DMS114 treated with DMSO at 0.1 percent for 48 hours (cell line): ENCODE results near the gene CCDC110.
A peak's percentile ranks its signal among the peaks of the same experiment; 100 is the strongest.
"Not testable (repeated sequence)": the region's sequence is repeated elsewhere in the genome, so short reads cannot be mapped to it uniquely, and the experiment has no call there.

Source experiments
- DNase-seq: peaks from one replicate; lab custom pipeline; 2025; ENCODE audit not compliant: unreplicated experiment; lab: John Stamatoyannopoulos, UW

CCDC110 gene

DNA sequence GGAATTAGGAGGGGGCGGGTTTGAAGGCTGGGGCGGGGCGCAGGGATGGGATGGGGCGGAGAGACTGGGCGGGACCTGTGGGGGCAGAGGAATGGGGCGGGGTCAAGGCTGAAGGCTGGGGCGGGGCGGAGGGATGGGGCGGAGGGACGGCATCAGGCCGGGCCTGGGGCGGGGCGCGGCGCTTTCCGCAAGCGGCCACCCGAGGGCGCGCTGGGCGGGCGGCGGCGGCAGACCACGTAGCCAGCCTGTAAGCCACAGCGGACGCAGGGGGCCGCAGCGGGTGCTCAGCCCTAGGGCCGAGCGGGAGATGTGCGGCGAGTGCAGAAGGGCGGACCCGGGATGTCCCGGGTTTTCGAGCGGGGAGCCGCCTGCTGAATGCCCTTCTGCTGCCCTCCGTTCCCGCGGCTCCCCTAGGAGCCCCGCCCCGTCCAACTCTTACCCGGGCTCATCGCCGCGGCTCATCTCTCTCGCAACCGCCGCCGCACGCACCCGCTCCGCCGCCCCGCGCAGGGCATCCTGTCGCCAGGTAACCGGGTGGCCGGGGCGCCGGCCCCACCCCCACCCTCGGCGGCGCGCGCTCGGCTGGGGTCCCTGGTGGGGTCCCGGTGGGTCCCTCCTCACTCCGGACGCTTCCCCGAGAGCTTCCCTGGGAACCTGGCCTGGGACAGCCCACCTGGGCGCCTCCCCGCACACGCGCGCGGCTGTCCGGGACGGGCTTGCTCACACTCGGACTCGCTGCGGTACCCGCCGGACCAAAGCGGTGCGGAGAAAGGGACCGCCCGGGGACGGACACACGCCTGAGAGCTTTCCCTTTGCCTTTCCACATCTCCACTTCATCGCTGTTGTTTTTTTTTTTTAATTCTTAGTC lies at the start of gene CCDC110:
TSS of gene CCDC110 (minus strand) at position 499 of the 868 bp plus-strand sequence. CDS start at position 449, 50 bp downstream.
- peak; percentile 66 for DNase-seq

DNA sequence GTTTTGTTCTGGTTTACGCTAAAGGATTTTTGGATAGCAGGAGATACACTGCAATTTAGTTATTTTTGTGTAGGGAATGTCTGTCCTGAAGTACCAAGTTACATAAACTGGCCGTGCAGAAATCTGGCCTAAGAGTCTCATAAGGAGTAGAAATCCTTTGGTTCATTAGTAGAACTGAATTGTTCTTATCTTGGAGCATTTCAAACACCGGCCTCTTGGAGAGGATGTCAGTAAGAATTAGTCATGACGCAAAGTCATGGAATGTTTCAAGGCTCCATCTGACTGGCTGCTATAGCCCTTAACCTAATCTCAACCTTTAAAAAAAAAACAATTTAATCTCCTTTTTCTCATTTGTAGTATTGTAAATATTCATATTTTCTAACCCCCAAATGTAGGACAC lies 48.6 kb upstream of the CCDC110 start:
- no peak for DNase-seq

DNA sequence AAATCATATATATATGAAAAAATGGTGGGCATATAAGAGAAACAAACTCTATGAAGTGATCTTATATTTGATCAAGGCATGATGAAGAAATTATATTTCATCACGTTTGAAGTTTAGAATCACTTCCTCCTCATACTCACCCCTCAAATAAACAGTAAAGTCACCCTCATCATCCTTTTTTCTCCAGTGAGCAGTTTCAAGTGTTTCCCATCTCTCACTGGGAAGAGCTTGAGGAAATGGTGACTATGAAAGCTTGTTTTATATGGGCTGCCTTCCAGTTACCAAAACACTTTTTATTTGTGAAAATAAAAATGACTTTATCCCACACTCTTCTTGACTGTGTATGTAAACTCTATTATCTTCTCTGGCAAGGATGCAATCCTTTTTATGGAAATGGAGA lies 47.0 kb upstream of the CCDC110 start:
- no peak for DNase-seq

DNA sequence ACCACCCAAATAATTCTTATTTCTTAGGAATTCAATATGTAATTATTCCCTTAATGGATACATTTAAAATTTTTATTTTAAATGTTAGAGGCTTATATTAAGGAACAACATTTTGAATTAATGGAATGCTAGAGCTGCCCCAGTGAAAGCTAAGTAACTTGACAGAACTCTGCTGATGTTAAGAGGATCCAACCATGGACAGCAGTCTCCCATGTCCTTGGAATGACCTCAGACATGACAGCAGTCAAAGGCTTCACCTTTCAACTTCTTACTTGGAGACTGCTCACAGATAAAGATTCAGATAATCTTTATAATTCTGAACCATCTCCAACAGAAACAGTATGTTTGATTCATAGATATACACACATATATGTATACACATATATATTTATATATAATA lies 46.5 kb upstream of the CCDC110 start:
- DNase-seq = no peak

DNA sequence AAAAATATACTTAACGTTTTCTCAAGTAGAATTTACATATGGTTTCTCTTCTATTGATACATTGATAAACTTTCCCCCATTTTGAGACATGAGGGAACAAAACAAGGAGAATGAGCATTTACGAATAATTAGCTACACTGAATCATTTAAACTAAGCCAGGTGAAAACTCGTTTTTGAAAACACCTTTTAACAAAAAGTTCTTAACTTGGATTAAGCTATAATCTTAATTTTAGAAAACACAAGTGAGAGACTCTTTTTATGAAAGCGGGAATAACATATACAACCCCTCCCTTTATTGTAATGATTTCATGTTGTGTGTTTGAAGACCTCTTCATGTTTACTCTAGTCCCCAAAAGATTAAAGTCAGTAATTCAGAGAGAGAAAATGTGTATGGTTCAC lies 43.7 kb upstream of the CCDC110 start:
- no peak for DNase-seq

DNA sequence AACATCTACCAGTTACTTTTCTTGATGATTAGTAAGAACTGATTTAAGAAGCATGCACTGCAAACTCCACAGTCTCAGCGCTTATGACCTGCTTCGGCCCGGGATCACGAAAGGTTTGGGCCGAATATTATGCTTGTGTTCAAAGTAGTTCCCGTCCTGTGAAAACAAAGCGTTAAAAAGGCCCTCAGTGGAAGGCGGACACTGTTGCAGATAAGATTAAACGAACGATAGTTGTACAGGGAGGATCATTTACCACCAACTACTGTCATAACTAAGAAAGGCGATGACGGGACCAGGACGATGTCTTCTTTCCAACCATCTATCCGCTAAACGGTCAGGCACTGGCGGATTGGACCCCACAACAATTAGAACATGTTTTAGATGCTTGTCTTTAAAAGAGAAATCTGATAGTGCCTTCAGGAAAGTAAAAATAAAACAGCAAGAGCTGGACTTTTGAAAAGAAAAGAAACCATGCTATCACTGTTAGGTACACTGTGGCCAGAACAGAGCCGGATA lies 42.7 kb upstream of the CCDC110 start:
- no peak for DNase-seq

DNA sequence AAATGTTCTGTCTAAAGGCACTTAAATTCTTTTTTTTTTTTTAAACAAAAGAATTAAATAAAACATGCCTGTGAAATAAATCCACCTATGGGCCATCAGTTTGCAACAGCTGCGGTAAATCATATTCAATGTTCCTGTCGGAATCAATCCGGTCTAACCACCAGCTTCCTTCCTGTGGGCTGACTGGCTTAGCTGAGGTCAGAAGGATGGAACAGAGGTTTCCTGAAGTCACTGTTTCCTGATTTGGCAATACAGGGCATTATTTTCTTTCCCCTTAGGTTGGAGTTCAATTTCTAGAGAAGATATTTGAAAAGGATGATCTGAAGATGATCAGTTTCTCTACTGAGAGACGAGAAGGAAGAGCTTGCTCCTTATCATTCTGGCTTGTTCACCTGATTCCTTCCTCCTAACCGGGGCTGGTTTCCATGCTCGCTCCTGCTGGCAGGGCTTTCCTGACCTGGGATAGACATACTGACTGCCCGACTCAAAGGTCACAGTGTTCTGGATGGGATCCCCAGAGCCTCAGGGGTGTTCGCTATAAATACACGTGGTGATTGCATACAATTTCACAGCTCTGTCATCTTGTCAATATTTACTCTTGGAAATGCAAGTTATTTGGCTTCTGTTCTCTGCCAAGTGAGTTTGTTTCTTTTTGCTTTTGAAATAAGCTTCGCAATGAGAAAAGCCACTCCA lies 42.1 kb upstream of the CCDC110 start:
- no peak for DNase-seq

DNA sequence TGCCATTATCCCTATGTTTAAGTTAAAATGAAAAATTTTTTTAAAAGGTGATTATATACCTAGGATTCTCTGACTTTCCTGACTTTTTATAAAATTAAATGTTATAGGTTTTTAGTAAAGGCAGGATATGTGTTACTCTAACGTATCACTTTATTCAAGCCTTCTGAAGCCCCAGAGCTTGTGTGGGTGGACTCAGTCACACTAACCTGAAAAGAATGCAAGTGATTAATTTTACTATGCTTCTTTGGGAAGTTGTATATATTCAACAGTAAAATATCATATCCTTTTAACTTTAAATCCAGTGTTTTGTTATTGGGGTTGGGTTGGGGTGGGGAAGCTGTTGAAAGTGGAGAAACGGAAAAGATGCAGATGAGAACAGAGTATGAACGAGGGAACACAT lies 41.0 kb upstream of the CCDC110 start:
- DNase-seq = no peak

DNA sequence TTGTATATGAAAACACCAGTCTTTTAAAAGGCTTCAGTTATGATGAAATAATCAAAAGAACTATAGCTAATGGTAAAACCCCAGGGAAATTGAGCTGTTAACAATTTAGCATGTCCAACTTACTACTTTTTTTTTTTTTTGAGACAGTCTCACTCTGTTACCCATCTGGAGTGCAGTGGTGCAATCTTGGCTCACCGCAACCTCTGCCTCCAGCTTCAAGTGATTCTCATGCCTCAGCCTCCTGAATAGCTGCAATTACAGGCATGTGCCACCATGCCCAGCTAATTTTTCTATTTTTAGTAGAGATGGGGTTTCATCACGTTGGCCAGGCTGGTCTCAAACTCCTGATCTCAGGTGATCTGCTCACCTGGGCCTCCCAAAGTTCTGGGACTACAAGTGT lies 39.7 kb upstream of the CCDC110 start:
- not testable (repeated sequence) for DNase-seq

DNA sequence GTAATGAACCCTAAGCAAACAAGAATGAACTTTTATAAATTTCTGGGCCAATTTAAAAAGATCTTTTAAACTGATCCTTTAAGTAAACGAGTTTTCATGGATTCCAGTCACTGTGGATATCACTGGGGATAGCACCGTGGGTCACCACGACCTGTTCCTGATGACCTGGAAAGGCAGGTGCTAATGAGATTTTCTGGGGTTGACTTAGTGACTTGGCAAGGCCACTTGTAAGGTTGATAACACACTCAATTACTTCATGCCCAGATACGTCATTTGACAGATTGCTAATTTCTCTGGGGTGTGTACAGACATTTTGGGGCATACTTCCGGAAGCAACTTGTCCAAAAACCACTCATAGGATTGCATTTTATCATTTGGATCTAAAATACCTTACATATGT lies 39.3 kb upstream of the CCDC110 start:
- DNase-seq = no peak

DNA sequence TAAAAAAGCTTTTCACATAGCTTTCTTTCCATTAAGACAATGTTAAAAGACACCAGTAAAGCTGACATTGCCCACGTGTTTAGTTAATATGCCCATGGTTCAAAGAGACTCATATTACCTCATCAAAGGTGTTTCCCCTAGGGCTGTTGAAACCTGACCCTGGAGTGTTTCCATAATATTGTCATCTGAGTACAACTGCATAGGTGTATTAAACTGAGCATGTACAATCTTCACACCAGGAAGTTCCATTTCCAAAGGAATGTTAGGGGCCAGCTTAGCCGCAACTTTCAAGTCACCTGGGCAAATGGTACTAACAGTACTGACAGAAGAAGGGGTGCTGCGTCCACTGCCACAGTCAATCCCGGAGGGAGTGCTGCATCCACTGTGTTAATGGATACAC lies 36.6 kb upstream of the CCDC110 start:
- DNase-seq = no peak

DNA sequence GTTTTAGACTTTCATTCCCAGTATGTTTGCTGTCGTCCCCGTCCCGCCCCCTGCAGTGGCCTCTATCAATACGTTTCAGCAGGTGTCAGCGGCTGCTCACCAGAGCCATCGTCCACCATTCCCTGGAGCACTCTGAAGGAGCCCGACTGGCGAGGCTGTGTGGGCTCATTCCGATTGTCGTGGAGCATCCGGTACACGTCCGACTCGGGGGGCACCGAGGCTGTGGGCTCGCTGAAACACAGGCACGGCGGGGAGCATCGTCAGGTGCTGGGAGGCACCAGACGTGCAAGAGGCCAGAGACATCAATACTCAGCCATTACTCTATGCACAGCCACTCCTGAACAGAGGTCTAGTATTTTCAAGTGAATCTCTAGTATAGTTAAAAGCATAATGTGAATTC lies 34.9 kb upstream of the CCDC110 start:
- DNase-seq = no peak

DNA sequence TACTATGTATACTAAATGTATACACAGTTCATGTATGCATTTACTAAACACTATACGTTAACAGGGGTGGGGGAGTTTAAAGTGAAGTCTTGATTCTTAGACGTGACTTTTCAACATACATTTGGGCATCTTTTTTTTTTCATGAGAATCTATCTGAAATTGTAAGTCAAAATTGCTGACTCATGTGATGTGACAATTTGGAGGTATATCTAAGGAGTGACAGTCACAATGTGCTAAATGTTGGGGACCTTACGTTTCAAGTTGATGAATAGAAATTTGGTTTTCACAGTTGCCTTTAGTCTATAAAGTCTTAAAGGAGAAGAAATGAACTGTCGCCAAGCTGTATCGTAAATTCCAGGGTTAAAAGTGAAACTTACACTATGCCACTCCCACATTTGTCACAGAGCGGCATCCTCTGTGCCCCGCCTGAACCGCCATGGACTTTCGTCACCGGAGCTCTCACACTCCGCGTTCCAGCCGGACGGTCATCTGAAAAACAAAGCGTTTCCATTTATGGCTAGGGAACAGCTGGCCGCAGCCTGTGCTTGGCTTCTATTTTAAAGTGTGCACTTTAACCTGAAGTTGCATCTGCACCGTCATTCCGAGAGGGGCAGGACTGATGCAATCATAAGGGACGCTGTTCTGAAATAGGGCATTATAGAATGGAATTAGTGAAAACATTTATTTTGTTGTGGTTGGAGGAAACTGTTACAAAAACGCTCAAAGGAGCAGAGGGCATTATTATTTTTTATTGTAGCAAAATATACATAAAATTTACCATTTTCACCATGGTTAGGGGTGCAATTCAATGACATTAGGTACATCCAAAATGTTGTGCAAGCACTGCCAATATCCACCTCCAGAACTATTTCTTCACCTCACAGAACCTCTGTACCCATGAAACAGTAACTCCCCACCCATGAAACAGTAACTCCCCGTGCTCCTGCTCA lies 32.8 kb upstream of the CCDC110 start:
- peak; percentile 2 for DNase-seq

DNA sequence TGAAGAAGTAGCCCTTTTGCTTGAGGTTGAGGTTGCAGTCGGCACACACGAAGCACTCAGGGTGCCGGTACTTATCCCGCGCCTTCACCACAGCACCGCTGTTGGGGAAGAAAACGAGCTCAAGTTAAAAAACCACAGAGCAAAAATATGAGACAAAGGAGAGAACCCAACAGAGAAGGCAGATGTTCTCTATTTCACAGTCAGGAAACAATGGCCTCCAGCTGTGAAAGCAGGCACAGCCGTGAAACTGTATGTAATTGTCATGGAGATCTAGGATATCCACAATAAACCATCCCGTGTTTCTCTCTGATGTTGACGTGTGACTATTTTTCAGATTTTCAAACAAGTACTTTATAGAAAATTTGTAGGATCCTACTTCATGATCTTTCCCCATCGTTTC lies 30.9 kb upstream of the CCDC110 start:
- no peak for DNase-seq

DNA sequence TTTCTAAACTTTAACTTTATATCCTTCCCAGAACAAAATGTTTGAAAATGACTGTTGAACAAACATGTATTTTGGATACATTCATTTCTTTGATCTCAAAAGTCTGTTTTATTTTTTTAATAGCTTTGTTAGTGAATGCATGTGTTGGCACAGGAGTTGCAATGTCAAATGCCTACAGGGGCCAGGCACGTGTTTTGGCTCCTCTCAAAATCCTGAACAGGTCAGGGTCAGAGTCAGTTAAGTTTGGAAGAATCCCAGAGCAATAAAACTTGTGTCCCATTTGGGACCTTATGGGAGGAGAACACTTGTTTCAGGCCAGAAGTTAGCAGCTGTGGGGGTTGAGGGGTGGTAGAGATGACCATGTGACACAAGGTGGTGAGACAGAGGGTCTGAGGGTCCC lies 29.0 kb upstream of the CCDC110 start:
- no peak for DNase-seq

DNA sequence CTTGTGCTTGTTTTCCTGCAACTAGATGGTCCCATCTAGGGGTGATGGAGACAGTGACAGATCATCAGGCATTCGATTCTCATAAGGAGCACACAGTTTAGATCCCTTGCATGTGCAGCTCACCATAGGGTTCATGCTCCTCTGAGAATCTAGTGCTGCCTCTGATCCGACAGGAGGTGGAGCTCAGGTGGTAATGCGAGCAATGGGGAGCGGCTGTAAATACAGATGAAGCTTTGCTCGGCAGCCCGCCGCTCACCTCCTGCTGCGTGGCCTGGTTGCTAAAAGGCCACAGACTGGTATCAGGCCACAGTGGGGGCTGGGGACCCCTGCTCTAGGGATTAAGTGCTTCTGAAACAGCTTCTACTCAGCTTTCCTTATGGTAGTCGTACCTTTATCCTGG lies 28.5 kb upstream of the CCDC110 start:
- DNase-seq = no peak

DNA sequence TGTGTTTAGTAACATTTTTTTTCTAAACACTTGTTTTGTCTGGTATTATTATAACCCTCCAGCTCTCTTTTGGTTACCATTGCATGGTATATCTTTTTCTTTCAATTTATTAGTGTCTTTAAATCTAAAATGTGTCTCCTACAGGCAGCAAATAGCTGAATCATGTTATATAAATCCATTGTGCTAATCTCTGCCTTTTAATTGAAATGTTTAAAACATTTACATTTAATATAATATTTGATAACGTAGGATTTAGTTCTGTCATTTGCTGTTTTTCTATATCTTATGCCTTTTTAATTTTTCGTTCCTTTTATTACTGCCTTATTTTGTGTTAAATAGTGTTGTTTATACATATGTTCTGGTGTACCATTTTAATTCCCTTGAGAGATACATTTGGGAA lies 17.1 kb upstream of the CCDC110 start:
- no peak for DNase-seq

DNA sequence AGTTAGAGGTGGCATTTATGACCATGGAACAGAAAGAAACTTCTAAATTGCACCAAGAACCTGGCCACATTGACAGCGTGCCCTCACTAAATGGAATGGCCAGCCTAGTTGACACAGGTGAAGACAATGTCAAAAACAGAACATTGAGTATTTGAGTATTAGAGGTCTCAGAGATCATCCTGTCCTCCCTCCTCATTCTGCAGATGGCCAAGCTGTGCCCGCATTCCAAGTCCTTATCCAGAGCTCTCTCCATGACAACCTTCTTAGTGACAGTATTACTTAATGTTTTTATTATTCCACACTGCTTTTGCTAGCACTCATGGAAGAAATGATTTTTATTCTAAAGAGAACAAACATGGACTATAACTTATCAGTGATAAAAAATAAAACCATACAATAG lies 9.9 kb upstream of the CCDC110 start:
- DNase-seq = no peak

DNA sequence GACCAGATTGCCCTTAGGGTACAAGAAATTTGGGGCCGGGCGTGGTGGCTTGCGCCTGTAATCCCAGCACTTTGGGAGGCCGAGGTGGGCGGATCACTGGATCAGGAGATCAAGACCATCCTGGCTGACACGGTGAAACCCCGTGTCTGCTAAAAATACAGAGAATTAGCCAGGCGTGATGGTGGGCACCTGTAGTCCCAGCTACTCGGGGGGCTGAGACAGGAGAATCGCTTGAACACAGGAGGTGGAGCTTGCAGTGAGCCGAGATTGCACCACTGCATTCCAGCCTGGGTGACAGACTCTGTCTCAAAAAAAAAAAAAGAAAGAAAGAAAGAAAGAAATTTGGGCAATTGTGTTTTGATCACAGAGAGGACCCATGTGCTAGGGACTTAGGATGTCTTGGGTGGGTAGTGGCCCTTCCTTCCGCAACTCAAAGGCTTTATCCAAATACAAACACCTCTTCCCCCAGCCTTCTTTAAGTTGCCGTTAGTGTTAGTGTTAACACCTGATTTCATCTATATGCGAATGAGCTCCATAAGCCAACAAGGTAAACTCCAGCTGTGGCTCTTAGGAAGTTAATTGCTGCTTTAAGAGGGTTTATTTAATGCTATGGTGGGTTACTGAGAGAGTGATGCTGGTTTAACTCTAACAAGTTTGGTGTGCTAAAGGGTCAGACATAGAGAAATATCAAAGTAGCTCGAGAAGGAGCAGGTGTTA lies 8.6 kb upstream of the CCDC110 start:
- no peak for DNase-seq

DNA sequence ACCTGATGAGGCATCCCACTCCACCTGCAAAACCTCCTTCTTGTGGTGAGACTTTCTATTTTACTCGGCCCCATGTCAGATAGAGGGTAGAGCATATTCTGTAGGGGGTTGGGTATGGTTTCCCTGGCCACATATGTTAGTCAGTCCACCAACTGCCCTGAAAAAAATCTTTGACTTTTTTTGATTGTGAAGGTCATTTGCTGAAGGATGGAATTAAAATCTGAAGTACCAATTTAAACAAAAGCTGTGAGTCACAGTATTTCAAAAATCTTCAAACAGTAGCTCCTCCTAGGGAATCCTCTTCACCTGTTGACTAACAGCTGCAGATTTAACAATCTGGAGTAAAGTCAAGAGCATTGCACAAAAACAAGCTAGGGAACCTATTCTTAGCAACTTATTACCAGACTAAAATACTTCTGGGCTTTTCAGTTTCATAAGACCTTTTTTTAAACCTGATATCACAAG lies 8.0 kb upstream of the CCDC110 start:
- DNase-seq = no peak
